Esophagus mucosa (tissue), 1 donor: Measurements from ENCODE around the gene BOC. TPM values are rescaled to one million over a fixed set of nuclear protein-coding genes. Genes with fewer than 3 reads are reported as not detected.
A peak's percentile ranks its signal among the peaks of the same experiment; 100 is the strongest.
"Not testable (repeated sequence)": the region's sequence is repeated elsewhere in the genome, so short reads cannot be mapped to it uniquely, and the experiment has no call there.

Experiments
- ATAC-seq: fragments of 200-7000 bp; cut with Tn5 transposase; one replicate; pipeline ENCODE4 v1.9.1; 2020
- total RNA-seq: library from RNA; stranded (reverse); gene quantifications from one replicate; pipeline ENCODE4 v1.2.4, GENCODE V29; 2023
- donor health status: DM: yes; HTN: yes; CAD: no.

BOC gene, protein sequence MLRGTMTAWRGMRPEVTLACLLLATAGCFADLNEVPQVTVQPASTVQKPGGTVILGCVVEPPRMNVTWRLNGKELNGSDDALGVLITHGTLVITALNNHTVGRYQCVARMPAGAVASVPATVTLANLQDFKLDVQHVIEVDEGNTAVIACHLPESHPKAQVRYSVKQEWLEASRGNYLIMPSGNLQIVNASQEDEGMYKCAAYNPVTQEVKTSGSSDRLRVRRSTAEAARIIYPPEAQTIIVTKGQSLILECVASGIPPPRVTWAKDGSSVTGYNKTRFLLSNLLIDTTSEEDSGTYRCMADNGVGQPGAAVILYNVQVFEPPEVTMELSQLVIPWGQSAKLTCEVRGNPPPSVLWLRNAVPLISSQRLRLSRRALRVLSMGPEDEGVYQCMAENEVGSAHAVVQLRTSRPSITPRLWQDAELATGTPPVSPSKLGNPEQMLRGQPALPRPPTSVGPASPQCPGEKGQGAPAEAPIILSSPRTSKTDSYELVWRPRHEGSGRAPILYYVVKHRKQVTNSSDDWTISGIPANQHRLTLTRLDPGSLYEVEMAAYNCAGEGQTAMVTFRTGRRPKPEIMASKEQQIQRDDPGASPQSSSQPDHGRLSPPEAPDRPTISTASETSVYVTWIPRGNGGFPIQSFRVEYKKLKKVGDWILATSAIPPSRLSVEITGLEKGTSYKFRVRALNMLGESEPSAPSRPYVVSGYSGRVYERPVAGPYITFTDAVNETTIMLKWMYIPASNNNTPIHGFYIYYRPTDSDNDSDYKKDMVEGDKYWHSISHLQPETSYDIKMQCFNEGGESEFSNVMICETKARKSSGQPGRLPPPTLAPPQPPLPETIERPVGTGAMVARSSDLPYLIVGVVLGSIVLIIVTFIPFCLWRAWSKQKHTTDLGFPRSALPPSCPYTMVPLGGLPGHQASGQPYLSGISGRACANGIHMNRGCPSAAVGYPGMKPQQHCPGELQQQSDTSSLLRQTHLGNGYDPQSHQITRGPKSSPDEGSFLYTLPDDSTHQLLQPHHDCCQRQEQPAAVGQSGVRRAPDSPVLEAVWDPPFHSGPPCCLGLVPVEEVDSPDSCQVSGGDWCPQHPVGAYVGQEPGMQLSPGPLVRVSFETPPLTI
- total RNA-seq: 19.8 TPM

GRCh38 chr3:113211330-113212149 lies at the start of gene BOC:
TSS of gene BOC (plus strand) at chr3:113211557. CDS start at chr3:113249803, 38,246 bp downstream.
- ATAC-seq: peak; percentile 67

DNA sequence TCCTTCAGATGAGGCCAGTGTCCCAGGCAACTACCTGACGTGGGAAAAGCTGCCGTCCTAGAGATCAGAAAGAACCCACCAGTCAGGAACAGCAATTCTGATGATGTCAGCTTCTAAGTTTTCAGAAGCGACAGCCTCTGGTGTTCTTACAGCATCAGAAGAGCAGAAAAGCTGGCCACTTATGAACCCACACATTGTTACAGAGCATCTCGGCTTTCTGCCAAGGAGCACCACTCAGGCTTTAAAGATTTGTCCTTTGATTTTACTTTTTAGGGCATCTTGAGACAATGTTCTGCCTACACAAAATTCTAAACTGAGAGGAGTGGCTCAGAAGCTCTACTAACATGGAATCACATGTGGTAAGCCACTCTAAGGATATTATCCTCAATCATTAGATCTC lies 49.7 kb upstream of the BOC start:
- no peak for ATAC-seq

GRCh38 chr3:113163152-113163551 lies 48.2 kb upstream of the BOC start:
- ATAC-seq: no peak

DNA sequence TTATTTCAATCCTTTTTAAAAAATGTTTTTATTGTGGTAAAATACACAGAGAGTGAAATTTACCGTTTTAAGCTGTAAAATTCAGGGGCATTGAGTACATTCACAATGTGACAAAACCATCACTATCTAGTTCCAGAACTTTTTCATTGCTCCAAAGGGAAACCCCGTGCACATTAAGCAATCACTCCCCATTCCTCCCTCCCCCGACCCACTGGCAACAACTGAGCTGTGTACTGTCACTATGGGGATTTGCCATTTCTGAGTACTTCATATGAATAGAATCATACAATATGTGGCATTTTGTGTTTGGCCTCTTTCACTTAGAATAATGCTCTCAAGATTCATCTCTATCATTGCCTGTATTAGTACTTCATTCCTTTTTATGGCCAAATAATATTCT lies 45.5 kb upstream of the BOC start:
- no peak for ATAC-seq

DNA sequence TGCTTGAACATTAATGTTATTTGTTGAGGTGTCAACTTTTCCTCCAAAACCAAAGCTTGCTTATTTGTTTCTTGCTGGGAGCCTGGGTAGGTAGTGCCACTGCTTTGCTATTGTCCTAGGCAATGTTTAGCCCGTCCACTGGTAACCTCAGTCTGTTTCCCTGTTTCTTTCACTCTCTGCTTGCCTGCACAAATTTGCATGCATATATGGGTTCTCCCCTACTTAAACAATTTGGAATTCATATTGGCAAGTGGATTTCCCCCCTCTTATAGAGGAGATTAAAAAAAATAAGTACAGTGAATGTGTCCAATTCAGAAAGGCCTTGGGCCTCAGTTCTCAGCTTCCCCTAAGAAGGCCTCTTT lies 45.0 kb upstream of the BOC start:
- ATAC-seq: peak; percentile 20

DNA sequence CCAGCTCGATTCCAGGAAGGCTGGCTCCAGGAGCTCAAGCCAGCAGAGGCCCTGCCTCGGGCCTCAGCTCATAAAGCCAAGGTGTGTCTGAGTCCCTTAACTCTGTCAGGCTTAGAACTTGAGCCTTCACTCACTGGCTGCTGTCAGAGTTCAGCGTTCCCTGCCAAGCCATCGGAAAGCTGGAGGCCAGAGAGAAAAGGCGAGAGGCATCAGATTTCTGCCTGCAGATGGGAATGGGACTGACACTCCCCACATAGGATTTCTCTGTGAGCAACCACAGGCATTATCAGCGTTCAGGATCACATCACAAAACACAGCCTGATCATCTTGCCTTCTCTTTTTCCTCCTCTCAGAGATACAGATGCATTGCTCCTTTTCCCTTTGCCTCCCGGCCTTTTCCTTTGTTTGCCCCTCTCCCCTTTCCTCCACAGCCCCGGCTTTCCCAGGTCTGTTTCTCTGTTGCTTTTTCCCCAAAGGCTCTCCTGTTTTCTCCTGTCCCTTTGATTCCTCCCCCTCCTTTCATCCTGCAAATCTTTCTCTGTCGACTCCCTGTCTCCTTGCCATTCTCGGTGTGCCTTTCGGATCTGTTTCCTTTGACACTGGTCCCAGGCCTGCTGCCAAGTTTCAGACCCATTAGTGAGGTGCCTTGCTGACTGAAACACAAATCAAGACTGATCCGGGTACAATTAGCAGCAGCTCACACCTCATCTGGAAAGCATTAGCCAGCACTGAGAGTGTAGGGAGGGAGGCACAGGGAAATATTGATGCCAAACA lies 44.5 kb upstream of the BOC start:
- peak; percentile 88 for ATAC-seq

DNA sequence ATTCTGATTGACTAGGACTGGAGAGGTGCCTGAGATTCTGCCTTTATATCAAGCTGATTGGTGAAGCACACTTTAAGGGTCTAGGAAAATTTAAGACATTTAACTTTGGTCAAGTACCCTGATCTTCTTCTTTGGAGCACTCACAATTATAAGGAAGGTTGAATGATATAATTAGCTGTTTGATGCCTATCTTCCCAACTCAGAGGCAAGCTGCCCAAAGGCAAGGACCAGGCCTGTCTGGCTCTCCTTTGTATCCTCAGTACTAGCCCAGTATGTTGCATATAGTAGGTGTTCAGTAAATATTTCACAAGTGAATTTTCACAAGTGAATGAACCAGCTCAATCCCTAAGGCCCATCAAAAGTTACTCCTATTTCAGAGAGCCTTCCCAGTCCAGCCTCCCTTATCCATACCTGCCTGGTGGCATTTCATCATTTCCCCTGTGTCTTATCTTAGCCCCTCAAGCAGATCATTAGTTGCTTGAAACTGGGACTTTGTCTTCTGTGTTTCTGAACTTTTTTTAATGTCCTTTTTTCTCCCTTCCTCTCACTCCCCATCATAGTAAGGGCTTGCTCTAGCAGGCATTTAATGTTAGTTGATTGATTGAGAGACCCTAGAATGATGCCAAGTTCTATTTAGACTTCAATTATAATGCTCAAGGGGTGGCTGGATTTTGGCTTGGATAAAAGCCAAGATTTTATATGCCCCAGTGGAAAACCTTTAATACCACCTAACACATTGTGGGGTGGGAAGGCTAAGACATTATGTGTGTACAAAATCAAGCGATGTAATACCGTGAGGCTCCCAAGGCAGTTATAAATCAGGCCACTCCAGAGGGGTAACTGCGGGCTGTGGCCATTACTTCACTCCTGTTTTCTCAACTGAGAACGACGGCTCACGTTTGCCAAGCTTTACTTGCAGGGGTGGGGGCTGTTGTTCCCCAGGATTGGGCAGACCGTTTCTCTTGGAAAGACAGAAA lies 43.2 kb upstream of the BOC start:
- ATAC-seq: no peak

DNA sequence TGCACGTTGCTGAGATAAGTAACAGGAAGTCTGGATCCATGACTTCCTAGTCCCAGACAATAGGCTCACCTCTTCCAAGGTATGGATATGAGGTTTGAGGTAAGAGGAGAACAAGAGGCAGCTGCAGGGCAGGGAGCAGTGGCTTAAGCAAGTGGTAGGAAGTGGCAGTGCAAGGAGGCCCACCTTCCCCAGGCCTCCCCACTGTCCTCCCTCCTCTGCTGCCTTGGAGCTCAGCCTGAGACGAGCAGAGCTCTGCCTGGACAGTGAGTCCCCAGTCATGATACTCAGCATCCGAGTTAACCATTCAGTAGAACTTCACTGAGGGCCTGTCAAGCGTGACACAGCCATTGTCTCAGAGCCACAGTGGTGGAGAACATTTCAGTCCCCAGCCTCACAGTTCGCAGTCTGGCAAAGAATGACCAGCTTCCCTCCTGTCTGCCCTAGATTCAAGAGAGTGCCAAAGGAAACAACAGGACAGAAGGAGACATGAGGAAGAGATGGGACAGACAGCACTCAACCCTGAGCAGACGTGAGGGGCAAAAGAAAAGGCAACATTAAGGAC lies 41.4 kb upstream of the BOC start:
- ATAC-seq: no peak

GRCh38 chr3:113170771-113171170 lies 40.6 kb upstream of the BOC start:
- ATAC-seq: no peak

- not testable (repeated sequence) for ATAC-seq
Observed at GRCh38 chr3:113171675-113172300, 39.6 kb upstream of the BOC start.

GRCh38 chr3:113173102-113173501 lies 38.3 kb upstream of the BOC start:
- no peak for ATAC-seq

GRCh38 chr3:113174304-113174703 lies 37.1 kb upstream of the BOC start:
- ATAC-seq: no peak

- no peak for ATAC-seq
Observed at GRCh38 chr3:113174801-113175485, 36.4 kb upstream of the BOC start.

GRCh38 chr3:113177526-113177925 lies 33.8 kb upstream of the BOC start:
- no peak for ATAC-seq

GRCh38 chr3:113179235-113179824 lies 32.0 kb upstream of the BOC start:
- no peak for ATAC-seq

DNA sequence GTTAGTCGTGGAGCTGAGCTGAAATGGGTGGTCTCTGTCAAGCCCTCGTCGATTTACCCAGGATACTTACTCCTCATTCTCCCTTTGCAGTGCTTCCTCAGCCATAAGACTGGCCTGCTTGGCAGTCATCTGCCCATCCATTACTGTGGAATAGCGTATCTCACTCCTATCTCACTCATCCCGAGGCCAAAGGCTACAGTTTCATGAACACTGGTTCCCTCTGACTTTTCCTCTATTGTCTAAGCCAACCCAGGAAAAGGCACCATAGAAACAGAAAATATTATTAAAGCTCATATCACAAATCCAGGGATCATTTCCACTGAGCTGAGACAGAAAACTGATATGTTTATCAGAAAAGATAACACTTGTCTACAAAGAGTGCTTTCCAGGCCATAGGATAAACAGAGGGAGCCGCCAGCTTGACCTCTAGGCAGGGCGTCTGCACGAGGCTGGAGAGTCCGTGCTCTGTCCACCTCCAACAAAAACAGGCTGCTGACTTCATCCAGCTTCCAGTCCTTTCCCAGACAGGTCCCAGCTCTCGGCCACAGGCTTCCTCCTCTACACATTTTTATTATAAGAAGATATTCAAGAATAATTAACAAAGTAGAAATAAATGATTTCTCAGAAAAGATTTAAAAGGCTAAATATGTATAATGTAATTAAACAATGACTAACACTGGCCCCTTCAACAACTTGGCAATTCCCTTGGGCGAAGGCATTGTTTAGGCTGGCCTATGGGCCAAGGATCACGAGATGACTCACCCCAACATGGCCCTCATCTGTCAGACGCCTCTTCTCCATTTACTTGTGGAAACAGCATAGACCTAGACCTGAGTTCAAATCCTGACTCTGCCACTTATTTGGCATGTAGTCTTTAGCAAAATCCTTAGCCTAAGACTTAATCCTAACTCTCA lies 27.4 kb upstream of the BOC start:
- no peak for ATAC-seq

DNA sequence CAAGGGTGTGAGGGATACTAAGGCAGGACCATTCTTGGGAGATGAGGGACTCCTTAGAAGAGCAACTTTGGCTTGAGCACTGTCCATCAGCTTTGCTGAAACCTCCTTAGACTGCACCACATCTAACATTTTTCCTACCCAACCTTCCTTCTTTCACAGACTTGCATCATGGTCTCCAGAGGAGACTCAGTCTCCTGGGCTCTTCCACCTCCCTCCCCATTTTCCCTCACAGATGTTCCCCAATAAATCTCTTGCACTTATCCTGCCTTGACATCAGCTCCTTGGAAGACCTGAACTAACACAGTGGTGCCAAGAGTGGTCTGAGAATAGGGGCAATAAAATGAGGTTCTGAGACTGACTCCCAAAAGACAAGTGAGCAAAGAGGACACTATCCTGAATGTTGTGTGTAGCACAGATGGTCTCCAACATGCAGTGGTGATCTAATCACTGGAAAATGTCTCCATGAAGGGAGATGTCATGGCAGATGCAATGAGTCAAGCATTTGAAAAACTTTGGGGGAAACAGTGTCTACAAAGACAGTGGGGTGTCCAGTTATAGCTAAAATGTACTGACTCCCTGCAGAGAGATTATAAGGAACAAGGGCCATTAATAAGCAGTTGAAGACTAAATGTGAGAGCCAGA lies 26.0 kb upstream of the BOC start:
- ATAC-seq: no peak
